Activated CD4-positive, CD25-positive, alpha-beta regulatory T cell (primary cell): ENCODE results near the gene HIVEP3.
"Not testable (repeated sequence)": the region's sequence is repeated elsewhere in the genome, so short reads cannot be mapped to it uniquely, and the experiment has no call there.

Experiments used
- DNase-seq, 4 experiments: peaks; one replicate each; lab custom pipeline; 2025; lab: John Stamatoyannopoulos, UW

Gene HIVEP3

DNA sequence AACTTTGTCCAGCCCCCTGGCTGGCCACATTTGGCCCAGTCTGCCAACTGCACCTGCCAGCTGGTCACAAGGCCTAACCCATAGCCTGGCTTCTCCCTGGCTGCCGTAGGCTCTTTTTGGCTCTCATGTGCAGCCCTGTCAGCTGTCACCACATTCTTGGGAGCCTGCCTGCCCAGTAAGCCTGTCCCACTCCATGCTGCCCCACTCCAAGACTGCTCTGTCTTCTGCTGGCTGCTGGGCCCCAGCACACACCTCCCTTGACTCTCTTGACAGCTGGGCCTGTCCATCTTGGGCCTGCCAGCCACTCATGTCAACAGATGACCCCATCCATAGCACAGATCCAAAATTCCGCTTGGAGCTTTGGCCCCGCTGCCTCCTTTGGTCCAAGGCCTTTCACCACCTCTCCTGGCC is 360.0 kb downstream of the HIVEP3 start:
- no peak for DNase-seq

DNA sequence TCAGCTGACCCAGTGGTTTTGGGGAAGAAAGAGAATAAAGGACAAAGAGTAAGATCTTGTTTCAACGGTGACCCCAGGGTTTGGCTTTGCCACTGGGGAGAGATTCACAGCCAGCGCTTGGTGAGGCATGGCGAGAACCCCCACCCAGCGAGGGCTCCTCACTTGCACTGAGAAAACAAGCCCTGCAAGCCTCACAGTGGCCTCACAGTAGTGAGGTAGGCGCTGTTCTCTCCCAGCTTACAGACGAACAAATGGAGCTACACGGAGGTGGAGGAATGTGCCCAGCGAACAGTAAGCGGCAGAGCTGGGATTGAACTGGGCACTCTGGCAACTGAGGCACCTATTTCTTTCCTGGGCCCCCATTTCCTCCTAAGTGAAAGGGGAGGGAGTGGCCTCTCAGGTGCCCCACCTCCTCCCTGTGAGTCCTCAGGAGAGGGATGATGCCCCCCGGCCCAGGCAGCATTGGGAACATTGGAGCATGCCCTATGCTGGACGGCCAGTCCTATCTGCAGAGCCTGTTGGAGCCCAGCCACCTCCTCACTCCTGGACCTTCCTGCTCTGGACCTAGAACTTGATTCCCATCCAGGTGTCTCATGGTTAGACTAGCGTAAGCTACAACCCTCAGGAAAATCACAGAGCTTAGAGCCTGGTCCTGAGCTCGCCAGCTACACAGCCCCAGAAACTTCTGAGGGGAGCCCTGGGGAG is 360.8 kb downstream of the HIVEP3 start:
- DNase-seq = no peak

DNA sequence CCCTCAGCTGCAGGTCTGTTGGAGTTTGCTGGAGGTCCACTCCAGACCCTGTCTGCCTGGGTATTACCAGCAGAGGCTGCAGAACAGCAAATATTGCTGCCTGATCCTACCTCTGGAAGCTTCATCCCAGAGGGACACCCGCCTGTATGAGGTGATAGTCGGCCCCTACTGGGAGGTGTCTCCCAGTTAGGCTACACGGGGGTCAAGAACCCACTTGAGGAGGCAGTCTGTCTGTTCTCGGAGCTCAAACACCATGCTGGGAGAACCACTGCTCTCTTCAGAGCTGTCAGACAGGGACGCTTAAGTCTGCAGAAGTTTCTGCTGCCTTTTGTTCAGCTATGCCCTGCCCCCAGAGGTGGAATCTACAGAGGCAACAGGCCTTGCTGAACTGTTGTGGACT is 364.0 kb downstream of the HIVEP3 start:
- not testable (repeated sequence) for DNase-seq

DNA sequence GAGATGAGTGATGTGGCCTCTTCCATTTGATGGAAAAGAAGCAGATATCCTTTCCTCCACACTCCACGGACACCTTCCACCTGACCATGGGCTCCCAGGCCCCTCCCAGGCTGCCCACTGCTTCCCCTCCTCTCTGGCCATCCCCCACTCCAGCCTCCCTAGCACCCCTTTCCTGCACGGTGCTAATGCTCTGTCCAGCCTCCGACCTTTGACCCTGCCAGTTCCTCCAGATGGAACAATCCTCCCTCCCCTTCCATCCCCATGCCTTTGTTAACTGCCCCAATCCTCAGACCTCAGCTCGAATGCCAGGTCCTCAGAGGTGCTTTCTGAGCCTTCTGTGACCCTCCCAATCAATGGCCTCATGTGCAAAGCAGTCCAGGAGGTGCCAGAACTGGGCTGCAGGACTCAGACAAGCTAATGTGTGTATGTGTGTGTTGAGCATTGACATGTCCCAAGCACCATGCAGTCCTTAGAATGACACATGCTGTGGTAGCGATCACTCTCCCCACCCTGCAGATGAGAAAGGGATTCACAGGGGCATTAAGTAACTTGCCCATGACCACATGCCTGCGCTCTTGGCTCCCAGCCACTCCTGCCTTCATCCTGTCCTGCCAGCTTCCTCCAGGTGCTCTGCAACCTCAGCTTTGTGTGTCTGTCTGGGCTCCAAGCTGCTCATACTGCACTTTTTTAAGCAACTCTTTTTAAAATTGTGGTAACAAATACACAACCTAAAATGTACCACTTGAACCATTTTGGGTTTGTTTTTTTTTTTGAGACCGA is 370.8 kb downstream of the HIVEP3 start:
- no peak for DNase-seq

DNA sequence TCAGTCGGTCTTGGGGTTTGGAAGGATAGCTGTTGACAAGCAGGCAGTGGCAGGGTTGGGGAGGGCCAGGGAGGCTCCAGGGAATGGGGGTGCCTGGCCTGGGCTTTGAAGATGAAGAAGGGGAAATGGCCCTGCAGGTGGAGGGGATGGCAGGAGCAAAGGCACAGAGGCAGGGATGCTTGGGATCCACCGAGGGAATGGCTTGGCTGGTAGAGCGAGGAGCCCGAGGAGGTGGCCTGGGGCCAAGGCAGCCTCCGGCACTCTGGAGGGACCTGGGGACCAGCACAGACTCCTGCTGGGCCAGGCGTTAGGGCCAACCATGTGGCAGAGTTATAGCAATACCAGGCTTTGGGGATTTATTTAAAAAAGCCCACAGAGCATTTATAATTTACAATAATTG is 371.4 kb downstream of the HIVEP3 start:
- no peak for DNase-seq

DNA sequence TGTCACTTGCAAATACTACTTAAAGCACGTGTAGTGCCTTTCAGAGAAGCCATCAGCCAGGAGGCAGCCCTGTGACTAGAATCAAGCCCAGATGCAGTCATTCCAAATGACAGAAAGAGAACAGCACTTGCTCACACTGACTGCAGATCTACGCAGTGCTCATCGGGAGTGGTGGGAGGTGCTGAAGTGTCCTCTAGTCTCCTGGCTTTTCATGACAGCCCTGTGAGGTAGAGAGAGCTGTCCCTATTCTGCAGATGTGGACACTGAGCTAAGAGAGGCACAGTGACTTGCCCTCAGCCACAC is 371.9 kb downstream of the HIVEP3 start:
- no peak for DNase-seq

DNA sequence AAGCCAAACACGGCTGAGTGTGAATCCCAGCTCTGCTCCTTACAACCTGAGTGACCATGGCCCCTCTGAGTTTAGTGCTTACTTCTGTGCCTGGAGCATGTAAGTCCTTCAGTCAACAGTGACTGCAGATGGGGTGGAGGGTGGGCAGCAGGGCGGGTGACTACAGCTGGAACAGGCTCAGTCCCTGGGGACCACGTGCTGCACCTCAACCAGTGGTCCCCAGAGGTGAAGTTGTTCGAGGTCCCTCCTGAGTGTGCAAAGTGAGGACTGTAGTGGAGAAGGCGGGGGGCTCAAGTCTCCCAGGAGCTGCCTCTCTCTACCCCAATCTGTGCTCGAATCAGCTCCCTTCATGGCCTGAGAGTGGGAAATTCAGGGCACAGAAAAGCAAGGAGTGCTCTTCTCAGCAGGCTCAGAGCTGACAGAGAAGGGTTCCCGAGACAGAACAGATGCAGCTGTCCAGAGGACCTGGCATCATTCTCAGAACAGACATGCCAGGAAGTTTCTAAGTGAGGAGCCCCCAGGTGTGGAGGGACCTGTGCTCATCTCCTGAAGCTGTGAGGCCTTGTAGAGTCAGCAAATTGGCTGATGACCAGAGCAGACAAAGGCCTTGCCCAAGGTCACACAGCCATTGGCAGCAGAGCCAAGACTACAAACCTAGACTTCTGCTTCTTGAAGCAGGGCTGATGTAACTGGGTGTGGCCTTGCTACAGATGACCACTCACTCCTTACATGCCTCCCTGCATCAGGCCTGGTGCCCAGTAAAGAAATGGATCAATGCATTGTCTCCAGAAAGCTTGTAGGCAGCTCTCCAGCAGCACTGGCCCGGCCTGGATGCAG is 372.5 kb downstream of the HIVEP3 start:
- no peak for DNase-seq

DNA sequence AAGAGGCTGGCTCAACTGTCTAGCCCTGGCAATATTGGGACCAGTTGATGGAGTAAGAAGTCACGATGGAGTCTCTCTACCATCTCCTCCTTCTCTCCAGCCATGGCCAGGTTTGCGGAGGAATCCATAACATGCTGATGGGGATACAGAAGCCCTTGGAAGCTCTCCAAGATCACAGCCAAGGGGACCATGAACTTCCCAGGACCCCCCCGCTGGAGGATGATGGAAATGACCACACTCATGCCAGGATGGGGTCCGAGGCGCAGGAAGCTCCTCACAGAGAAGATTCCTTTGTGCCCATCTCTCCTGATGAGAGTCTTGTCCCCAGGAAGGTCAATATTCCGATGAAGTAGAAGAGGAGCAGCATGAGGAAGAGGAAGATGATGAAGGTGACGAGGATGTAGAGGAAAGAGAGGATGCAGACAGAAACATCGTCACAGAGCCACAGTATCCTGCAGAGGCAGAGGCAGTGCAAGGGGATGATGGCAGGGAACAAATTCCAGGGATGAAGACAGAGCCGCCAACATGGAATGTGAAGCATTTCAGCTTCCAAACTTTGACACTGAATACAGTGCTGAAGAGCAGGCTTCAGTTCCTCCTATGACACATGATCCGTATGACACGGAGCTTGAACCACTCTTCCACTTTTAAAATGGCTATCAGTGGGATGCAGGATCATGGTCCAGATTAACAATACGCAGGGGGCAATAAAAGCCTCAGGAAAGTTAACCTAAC is 376.4 kb downstream of the HIVEP3 start:
- no peak for DNase-seq

DNA sequence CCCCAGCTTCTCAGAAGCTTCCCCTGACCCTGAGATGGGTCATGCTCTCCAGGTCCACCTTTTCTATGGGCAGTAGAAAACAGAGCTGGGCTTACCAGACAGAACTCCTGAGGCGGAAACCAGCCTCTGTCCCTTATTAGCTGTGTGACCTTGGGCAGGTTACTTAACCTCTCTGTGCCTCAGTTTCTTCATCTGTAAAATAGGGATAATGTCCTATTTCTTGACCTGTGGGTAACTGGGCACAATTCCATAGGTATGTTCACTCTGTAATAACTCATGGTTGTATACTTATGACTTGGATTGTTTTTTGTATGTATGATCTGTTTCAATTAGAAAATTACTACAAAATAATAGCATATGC is 377.1 kb downstream of the HIVEP3 start:
- DNase-seq = no peak

DNA sequence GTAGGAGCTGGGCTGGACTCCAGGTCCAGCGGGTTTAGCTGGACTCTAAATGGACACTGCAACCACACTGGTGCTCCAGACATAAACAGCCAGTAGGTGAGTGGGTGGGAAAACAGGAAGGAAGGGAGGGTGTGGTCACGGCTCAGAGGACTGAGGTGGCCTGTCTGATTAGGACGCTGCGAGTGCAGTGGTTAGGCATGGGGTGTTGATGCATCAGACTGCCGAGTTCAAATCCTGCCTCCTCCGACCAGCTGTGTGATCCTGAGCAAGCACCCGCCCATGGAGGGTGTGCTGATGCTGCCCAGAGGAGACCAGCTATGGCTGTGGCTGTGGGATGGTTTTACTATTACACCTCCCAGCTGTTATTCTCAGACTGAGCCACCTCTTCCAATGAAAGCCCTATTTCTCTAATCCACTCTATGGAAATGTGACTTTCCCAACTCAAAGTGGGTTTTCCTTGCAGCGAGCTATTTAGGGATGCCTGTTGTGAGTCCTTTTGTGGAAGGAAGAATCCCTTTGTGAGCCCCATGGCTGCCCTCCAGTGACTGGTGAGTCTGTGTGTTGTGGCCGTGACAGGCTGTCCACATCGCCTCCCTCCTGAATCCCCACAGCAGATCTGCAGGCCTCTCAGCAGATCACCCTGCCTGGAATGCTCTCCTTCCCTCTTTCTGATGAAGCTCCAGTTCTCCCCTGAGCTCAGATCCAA is 377.7 kb downstream of the HIVEP3 start:
- no peak for DNase-seq

DNA sequence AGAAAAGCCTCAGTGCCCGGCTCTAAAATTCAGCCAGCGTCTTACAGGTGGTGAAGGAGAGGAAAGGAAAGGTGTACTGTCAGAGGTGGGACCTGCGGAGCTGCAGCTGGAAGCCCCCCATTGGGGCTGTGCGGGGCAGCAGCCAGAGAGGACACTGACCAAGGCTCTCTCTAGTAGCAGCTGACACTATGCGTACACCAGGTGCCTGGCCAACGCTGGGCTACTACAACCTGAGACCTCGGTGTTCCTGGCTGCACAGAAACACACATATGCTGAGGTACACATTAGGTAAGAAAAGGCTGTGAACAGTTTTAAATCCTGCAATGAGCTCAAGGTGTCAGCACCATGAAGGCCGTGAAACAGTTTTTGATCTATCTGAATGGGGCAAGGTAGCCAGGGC is 378.7 kb downstream of the HIVEP3 start:
- no peak for DNase-seq

DNA sequence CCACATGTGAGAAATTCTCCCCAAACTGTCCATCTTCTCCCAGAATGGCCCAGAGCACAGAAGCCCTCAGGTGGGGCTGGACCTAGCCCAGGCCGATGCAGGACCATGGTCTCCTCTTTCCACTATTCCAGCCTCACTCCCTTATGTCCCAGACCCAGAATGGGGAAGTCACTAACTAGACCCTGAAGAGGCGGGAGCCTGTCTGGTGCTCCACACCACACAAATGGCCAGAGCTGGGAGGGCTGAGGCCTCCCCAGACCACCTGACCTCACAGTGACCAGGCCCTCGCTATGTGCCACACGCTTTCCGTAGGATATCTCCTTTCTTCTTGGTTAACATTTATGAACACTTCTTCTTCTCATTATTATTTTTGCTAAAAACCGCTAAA is 379.3 kb downstream of the HIVEP3 start:
- DNase-seq = no peak

DNA sequence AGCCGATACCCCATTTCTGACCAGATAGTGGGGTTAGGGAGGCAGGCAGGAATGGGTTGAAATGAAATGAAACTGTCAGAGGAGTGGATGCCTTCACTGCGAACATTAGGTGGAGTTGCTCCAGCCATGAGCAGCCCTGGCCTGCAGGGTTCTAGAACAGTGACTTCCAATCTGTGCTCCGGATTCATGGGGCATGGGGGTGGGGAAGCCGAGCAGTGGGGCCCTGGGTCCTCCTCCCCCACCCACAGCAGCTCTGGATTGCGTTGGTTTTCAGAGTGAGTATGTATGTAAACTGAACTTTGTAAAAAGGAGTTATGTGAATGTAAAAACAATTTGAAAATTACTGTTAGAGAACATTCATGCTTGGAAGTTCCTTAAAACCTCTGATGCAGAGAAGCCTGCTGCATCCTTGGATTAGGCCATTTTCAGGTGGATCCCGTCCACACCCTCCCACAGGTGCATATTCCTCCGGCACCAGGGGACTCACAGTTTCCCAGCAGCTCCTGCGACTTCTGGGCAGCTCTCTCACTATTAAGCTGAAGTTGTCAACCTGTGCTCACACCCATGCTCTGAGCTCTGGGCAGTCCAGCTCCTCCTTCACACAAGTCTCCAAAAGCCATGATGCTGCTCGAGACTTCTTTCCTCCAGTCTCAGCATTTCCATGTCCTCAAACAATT is 379.8 kb downstream of the HIVEP3 start:
- no peak for DNase-seq

DNA sequence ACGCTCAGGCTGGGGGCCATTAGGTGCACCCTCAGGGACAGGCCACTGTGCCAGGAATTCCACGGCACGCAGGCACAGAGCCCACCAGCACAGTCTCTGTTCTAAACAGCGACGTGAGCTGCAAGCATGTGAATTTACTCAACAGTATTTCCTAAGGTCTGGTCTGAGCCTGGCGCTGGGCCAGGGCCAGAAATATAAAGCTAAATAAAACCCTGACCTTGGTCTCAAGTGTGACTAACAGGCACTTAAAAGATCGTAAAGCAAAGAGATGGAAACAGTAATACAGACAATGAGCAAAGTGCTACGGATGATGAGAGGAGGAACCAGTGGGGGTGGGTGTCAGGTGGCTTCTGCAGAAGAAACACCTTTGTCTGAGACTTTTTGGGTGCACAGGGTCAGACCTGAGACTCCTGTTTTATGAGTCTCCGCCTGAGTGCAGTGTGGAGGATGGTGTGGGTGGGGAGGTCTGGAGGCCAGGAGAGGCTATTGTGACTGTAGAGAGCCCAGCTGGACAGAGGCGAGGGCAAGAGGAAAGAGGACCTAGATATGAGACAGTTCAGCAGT is 380.9 kb downstream of the HIVEP3 start:
- no peak for DNase-seq

DNA sequence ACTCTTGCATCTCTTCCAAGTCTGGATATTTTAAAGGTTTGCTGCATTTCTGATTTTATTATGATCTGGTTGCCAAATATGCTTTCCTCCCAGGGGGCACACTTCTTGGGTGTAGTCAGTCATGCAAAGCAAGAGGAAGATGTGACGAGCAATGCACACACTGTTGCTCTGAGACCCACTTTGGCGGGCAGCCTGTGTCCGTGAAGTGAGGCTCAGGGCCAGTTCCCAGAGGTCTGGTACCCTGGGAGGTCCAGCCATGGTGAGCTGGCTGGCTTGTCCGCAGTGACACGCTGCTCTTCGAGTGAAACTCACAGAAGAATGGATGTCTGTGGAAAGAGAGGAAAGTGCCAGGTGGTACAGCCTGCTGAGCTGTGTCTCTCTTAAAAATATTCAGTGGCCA is 381.5 kb downstream of the HIVEP3 start:
- DNase-seq = no peak

DNA sequence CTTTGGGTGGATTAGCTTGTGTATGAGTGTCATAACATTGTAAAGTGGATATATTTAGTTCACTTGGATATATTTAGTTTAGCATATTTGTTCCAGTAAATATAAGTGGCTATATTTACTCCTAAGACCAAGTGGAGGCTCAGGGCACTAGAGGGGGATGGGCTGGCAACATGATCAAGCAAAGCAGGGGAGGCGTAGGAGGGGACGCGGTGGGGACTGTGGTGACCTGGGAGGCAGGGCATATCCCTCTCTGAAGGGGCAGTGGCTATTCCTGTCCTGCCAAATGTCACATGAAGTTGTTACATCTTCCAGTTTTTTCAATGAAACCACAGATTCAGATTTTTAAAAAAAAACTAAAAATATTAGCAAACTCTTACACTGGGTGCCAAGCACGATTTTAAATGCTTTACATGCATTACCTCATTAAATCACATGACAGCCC is 382.3 kb downstream of the HIVEP3 start:
- no peak for DNase-seq

DNA sequence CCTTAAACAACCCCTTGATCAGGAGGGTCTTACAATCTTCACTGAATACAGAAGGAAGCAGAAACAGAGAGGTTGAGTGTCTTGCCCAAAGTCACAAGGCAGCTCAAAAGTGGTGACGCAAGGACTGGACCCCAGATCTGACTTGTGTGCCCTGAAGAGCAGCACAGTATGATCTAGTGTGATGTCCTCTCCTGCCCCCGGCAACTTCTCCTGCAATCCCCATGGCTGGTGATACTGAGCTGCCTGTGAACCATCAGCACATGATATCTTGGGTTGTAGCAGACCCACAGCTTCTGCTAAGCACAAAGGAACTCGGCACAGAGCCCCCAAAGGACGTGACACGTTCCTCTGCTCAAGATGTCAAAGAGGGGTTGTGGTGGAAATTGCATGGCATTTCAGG is 383.0 kb downstream of the HIVEP3 start:
- DNase-seq = no peak

DNA sequence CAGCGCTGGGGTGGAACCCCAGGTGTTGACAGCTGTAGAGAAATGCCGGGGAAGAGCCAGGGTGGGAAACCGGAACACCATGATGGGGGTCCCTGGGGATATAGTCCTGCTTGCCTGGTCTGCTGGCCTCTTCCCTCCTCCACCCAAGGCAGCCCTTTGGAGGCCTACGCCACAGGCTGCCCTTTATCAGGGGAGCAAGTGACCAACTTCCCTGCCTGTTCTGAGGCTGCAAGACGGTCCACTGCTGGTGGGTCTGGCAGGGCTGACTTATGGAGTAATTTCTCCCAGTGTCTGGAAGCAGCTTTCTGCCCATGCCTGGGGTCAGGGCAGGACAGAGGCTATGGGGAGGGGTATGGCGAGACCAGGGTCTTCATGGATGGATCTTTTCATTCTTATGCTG is 383.4 kb downstream of the HIVEP3 start:
- DNase-seq = no peak

DNA sequence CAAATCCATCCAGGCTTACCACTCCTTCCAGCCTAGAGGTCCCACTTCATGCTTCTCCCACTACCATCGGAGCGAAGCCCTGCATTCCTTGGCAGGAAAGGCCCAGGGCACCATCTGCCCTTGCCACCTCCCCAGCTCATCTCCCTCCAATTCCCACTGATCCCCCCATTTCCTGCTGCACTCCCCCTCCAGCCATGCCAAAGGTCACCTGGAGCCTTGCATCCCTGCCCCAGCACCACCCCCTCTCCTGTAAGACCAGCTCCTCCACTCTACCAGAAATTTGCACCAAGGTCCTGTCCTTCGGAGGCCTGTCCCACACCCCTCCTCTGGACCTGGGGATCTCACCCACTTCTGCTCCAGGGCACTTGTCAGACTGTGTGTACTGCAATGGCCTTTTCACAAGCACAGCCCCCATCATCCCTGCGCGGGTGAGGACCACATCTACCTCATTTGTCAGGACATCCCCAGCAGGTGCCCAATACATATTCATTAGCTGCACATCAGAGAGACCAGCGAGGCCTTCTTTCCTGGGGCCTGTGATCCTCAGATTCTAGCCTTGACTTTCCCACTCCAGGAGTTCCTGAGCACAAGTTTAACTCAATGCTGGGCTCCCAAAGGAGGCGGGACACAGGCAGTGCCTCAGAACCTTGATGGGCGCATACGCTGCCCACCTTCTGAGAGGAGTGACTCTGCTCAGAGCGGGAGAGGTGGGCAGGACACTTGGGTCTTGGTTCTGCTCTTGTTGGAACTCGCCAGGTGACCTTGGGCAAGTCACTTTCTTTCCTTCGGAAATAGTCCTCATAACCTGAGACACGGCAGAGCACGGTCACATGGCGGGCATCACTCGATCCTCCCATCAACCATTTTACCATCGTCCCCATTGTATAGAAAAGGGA is 384.3 kb downstream of the HIVEP3 start:
- DNase-seq = no peak

DNA sequence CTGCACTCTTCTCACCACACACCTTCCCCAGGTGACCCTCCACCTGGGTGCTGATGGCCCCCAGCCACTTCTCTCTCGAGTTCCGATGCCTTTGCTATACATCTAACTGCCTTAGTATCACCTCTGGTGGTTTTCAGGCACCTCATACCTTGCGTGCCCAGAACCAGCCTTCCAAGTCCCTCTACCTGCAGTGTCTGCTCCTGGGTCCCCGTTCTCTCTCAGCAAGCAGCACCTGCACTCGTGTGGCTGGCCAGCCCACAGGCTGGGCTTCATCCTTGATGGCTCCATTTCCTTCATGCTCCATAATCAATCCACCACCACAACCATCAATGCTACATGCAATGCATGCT is 385.0 kb downstream of the HIVEP3 start:
- no peak for DNase-seq
